DND-41 (cell line): ENCODE data around the gene LTBP1.
"Not testable (repeated sequence)": the region's sequence is repeated elsewhere in the genome, so short reads cannot be mapped to it uniquely, and the experiment has no call there.

Source experiments
- ATAC-seq: fragments of 200-7000 bp; cut with Tn5 transposase; 3 replicates; pipeline ENCODE4 v1.9.1; 2021; ENCODE audit warnings: low read depth; ENCODE audit not compliant: insufficient read depth
- DNase-seq: peaks from one replicate; pipeline ENCODE4 v3.0.0-alpha.2; 2020
- H2AFZ ChIP-seq: 2 replicates; pipeline ENCODE4 v1.6.0; 2012; ENCODE audit warnings: low read depth, low read length
- H3K27ac ChIP-seq: 2 replicates; pipeline ENCODE4 v1.5.1; 2012; ENCODE audit warnings: low read length, inconsistent platforms
- H3K27me3 ChIP-seq: fragments of 200-600 bp; sonication (generic); 2 replicates; pipeline ENCODE4 v1.6.0; 2012; ENCODE audit warnings: low read length, mild to moderate bottlenecking, inconsistent platforms; ENCODE audit not compliant: insufficient read depth, poor library complexity
- H3K36me3 ChIP-seq: 2 replicates; pipeline ENCODE4 v1.5.1; 2012; ENCODE audit warnings: low read length, inconsistent platforms; ENCODE audit not compliant: insufficient read depth
- H3K4me1 ChIP-seq: 2 replicates; pipeline ENCODE4 v1.5.1; 2012; ENCODE audit warnings: mild to moderate bottlenecking, low read length; ENCODE audit not compliant: insufficient read depth
- H3K4me2 ChIP-seq: 2 replicates; pipeline ENCODE4 v1.6.0; 2012; ENCODE audit warnings: mild to moderate bottlenecking, moderate library complexity, low read length, inconsistent platforms; ENCODE audit not compliant: insufficient read depth
- H3K4me3 ChIP-seq, 2 experiments: fragments of 200-600 bp in 1 of 2; shearing (Covaris generic) in 1 of 2; 2 replicates each; pipeline ENCODE4 v1.5.1; 2012 to 2016; ENCODE audit warnings: inconsistent platforms in 2 of 2, low read length in 2 of 2, mild to moderate bottlenecking in 2 of 2, low read depth in 1 of 2, moderate library complexity in 1 of 2
- H3K79me2 ChIP-seq: 2 replicates; pipeline ENCODE4 v1.6.0; 2012; ENCODE audit warnings: low read length, inconsistent platforms; ENCODE audit not compliant: insufficient read depth
- H3K9ac ChIP-seq: 2 replicates; pipeline ENCODE4 v1.6.0; 2012; ENCODE audit warnings: low read depth, mild to moderate bottlenecking, inconsistent platforms, low read length, moderate library complexity
- H3K9me3 ChIP-seq: 2 replicates; pipeline ENCODE4 v1.5.1; 2012; ENCODE audit warnings: low read length, moderate library complexity, mild to moderate bottlenecking, inconsistent platforms; ENCODE audit not compliant: insufficient read depth, severe bottlenecking
- H4K20me1 ChIP-seq: 2 replicates; pipeline ENCODE4 v1.6.0; 2012; ENCODE audit warnings: low read length; ENCODE audit not compliant: insufficient read depth
- CTCF ChIP-seq: IDR thresholded peaks from 2 replicates; pipeline ENCODE4 v1.5.1; 2012; ENCODE audit warnings: borderline replicate concordance, low read length, moderate library complexity, mild to moderate bottlenecking; ENCODE audit not compliant: poor library complexity, severe bottlenecking; ENCODE audit errors: extremely low read depth
- EZH2 ChIP-seq: IDR thresholded peaks from 3 replicates; pipeline ENCODE4 v1.6.1; 2012; ENCODE audit warnings: borderline replicate concordance, low read depth, mild to moderate bottlenecking, moderate library complexity, low read length, inconsistent platforms; ENCODE audit not compliant: severe bottlenecking

LTBP1 gene

GRCh38 chr2:32921486-32921885 lies 25.3 kb upstream of the LTBP1 start:
- H3K27me3 ChIP-seq, H3K36me3 ChIP-seq, H2AFZ ChIP-seq, H4K20me1 ChIP-seq, H3K79me2 ChIP-seq, H3K27ac ChIP-seq, H3K4me2 ChIP-seq, DNase-seq, H3K4me1 ChIP-seq, H3K9me3 ChIP-seq, ATAC-seq, H3K9ac ChIP-seq, H3K4me3 ChIP-seq: not testable (repeated sequence)

GRCh38 chr2:32922501-32922900 lies 24.3 kb upstream of the LTBP1 start:
- no peak overlapping the region for H2AFZ ChIP-seq
- DNase-seq: no peak
- H3K36me3 ChIP-seq: no peaks in the 10 kb centered on the region
- no peak overlapping the region for H3K4me3 ChIP-seq
- H4K20me1 ChIP-seq: no peaks in the 10 kb centered on the region
- H3K9ac ChIP-seq: no peak overlapping the region
- no peak overlapping the region for H3K4me2 ChIP-seq
- no peak for ATAC-seq
- no peaks in the 10 kb centered on the region for H3K4me1 ChIP-seq
- no peak overlapping the region for H3K27ac ChIP-seq
- no peaks in the 10 kb centered on the region for H3K27me3 ChIP-seq
- H3K9me3 ChIP-seq: no peaks in the 10 kb centered on the region
- H3K79me2 ChIP-seq: no peaks in the 10 kb centered on the region
- no peak for TF ChIP-seq EZH2
- no peak for TF ChIP-seq CTCF

GRCh38 chr2:32923109-32923508 lies 23.6 kb upstream of the LTBP1 start:
- Histone ChIP-seq H3K36me3 (no peaks in the 10 kb centered on the region), H3K27me3 (no peaks in the 10 kb centered on the region), H4K20me1 (no peaks in the 10 kb centered on the region), H3K4me3 (no peak overlapping the region), H2AFZ (no peak overlapping the region), H3K4me1 (no peaks in the 10 kb centered on the region), H3K27ac (no peak overlapping the region), H3K9ac (no peak overlapping the region), H3K4me2 (no peak overlapping the region), H3K79me2 (no peaks in the 10 kb centered on the region), H3K9me3 (no peaks in the 10 kb centered on the region)
- TF ChIP-seq EZH2 (no peak), CTCF (no peak)
- DNase-seq (no peak), ATAC-seq (no peak)

DNA sequence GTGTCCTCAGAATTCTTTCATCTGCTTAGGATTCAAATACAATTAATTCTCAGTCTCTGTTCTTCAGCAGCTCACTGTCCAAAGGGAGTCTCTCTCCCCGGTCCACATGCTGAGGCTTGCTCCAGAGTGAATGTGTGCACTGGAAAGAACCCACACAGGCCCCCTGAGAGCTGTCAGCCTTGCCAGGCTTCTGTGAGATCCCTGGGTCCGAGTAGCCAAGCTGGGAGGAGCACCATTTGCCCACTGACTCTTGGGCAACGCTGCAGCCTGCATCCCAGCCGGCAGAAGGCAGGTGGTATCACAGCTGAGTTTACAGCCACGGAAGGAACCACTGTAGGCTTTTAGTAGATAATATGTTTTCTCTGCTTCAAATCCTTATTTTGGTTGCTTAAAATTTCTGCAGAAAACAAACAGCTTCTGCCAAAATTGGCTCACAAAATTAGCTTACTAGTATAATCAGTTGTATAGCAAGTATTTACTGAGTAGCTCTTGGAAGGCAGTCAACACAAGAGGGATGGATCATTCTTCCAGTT lies 21.4 kb upstream of the LTBP1 start:
- Histone ChIP-seq H3K9me3 (no peaks in the 10 kb centered on the region), H3K4me2 (no peak overlapping the region), H3K4me3 (no peak overlapping the region), H3K27me3 (no peaks in the 10 kb centered on the region), H4K20me1 (no peaks in the 10 kb centered on the region), H3K36me3 (no peaks in the 10 kb centered on the region), H2AFZ (no peak overlapping the region), H3K9ac (no peak overlapping the region), H3K4me1 (no peaks in the 10 kb centered on the region), H3K79me2 (no peaks in the 10 kb centered on the region), H3K27ac (no peak overlapping the region)
- DNase-seq (no peak), ATAC-seq (no peak)
- TF ChIP-seq EZH2 (no peak), CTCF (no peak)
